Islet precursor cell (in vitro differentiated cells): Measurements from ENCODE around the gene RABGAP1L.

Source experiments
- DNase-seq: peaks from one replicate; pipeline ENCODE4 v3.0.0-alpha.2; 2018

Gene RABGAP1L

DNA sequence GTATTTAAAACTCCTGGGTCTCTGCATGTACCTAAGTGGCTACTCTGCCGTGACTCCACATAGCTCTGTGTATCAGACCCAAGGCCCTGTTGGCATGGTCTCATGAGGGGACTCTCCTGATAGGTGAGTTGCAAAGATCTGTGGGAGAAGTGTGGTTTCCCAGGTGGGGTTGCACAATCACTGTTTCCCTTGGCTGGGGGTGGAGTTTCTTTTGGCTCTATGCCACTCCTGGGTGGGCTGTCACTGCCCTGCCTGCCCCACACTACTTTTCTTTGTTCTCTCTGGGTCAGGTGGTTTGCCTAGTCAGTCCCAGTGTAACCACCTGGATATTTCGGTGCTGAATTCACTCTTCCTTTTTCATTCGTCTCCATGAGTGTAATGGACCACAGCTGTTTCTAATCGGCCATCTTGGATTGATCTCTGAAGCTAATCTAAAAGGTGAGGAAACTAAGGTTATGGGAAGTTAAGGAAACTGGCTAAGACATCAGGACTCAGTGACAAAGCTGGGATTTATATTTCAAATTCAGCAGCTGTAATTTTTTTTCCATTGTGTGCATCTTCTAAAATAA is 743.3 kb downstream of the RABGAP1L start:
- no peak for DNase-seq

DNA sequence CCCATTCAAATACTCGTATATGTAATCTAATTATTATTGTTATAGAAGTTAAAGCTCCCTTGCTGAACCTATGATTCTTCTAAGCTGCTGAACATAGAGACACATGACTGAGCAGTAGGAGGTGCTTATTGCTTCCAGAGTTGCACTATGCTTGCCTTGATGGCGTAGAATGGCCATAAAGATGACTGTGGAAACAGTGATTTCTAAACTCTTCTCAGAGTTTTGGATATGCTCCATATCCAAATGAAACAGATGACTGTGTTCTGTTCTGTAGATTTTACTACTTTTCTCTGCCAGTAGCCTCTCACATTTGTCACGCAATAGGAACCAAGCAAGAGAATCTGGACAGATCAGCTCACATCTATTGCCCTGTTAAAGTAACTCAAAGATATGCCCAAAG is 752.3 kb downstream of the RABGAP1L start:
- DNase-seq, result no peak

DNA sequence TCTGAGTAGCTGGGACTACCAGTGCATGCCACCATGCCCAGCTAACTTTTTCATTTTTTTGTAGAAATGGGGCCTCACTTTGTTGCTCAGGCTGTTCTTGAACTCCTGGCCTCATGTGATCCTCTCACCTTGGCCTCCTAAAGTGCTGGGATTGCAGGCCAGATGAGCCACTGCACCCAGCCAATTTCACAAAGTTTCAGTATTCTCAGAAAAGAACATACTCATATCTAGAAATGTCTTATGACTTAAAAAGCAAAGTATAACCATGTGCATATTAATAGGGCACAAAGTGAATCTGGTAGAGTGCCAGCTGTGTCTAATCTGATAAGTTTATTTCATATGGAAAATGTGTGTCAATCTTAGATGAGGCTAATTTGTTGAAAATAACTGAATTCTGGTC is 752.9 kb downstream of the RABGAP1L start:
- DNase-seq, result no peak

DNA sequence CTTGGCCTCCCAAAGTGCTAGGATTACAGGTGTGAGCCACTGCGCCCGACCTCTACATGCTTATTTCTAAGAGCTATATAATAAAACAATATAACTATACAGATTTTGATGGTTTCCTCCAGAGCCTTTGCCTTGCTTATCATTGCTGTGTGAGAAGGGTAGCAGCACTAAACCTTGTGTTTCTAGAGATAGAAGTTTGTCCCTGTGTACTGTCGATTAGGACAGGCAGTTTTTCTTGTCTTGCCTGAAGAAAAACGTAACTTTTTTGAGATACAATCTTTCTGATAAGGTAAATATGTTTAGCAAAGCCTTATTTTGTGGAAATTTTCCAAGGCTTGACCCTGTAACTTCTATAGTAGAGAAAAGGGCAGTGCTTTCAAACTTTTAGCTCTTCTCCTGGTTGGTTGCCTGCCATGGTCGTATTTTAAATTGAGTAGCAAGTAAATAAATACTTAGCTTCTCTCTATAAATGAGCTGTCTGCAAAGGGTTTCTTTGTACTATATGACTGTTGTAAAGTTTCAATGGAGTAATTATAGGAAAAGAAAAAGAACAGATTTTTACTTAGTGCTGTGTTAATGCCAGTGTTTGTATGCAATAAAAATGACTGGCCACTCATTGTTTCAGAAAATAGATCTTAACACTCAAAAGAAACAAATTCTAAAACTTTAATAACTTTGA is 754.0 kb downstream of the RABGAP1L start:
- no peak for DNase-seq

DNA sequence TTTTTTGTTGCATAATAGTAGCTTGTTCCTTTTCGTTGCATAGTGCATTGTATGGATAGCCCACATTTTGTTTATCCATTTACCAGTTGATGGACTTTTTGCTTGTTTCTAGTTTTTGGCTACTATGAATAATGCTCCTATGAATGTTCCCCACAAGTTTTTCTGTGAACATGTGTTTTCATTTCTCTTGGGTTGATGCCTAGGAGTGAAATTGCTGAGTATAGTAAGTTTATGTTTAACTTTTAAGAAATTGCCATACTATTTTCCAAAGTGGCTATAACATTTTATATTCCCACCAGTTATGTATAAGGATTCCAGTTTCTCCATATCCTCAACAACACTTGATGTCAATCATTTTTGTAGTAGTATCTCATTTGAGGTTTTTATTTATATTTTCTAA is 755.7 kb downstream of the RABGAP1L start:
- no peak for DNase-seq

DNA sequence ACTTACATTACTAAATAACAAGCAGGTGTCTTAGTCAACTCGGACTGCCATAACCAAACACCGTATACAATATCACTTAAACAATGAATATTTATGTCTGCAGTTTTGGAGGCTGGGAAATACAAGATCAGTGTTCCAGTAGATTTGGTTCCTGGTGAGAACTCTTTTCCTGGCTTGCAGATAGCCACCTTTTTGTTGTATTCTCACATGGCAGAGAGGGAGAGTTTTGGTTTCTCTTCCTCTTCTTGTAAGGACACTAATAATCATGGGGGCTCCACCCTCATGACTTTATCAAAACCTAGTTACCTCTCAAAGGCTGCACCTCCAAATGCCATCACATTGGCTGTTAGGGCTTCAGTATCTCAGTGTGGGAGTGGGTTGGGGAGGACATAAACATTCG is 757.5 kb downstream of the RABGAP1L start:
- no peak for DNase-seq

GRCh38 chr1:174920093-174920492 is 760.8 kb downstream of the RABGAP1L start:
- DNase-seq, result no peak

DNA sequence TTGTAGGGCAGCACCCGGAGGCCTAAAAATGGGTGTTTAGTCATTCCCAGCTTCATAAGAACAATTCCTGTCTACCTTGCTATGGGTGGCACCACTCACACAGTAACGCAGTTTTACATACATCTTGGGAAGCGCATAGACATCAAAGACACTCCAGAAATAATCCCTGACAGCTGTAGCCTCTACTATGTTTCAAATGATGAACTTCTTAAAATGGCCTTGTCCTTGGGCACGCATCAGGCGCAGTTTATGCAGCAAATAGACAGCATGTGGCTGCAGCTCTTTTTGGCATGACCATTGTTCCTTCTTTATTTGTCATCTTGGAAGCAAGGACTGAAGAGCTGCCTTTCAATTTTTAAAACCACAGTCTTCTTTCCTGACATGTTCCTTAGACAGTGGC is 762.8 kb downstream of the RABGAP1L start:
- DNase-seq, result no peak

- no peak for DNase-seq
Measured at GRCh38 chr1:174923820-174924219, 764.5 kb downstream of the RABGAP1L start.

DNA sequence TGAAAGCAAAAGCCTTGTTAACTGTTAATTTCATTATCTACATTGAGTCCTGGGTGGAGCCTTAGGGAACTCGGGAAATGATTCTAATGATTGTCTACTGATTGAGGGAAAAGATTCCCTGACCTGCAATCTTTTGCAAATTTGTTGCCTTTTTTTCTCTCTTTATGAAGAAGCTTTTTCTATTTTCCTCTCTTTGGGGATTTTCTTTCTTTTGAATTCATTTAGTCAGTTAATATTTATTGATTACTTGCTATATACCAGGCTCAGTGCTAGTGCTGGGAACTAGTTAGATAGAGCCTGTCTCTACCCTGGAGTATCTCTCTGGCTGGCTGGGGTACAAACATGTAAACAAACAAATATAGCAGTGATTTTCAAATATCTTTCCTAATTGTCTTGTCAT is 769.2 kb downstream of the RABGAP1L start:
- no peak for DNase-seq

DNA sequence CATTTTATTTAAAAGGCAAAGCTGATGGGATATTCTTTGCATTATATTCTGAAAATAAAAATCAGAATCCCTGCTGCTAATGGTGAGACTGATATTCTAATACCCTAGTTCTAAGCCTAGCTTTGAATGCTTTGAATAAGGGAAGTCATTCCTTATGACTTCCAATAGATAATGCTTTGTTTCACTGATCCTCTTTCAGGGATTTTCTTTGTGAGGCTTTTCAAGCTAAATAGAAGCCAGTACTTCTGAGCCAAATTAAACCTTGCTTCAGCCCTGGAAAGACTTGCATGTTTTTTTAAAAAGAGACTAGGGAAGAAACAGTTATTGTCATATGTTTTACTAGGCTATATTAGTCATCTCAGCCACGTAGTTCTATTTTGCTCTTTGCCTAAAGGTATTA is 771.9 kb downstream of the RABGAP1L start:
- DNase-seq, result no peak

GRCh38 chr1:174932587-174932986 is 773.3 kb downstream of the RABGAP1L start:
- DNase-seq, result no peak

DNA sequence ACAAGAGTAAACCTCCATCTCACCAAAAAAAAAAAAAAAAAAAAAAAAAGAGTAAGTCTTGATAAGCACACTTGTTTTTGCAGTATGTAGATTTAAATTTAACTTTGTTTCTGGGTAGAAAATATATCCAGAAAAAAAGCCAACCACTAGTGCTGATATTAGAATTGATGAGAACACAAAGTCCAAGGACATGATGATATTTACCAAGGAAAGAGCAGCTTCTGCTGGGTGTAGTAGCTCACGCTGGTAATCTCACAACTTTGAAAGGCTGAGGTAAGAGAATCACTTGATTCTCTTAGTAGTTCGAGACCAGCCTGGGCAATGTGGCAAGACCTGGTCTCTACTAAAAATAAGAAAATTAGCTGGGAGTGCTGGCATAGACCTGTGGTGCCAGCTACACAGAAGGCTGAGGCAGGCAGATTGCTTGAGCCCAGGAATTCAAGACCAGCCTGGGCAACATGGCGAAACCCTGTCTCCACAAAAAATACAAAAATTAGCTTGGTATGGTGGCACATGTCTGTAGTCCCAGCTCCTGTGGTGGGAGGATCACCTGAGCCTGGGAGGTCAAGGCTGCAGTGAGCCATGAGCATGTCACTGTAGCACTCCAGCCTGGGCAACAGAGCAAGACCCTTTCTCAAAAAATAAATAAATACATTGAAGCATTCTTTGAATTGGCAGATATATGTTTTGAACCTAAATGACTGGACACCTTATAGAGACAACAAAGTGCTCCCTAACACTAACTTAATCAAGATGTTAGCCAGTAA is 776.8 kb downstream of the RABGAP1L start:
- DNase-seq, result no peak

DNA sequence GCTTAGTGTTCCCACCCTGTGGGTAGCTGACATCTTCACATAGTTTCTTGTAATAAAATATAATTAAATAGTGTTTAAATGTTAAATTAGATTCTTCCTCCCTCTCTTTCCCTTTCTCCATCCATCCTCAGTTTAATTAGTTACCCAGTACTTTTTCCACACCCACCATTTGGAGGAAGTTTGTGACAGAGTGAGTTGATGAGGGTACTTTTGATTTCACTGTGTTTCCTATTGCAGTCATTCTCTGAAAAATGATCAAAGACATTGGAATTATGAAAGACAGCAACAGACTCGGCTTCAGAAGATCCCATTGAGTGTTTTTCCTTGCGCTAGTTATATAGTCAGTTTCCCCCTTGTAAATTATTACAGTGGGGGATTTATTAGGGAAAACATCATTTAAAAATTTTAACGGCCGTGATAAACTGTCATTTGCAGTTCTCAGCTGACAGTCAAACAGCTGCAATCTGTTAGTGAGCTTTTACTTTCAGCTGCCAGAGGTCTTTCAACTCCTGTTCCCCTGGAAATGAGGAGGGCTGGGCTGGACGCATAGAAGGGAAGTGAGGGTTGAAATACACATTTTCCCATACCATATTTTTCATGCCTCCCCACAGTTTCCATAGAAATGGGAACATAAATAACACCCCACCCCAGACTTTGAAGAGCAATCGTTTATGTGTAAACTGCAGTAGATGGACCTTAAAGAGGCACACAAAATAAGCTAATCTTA is 779.1 kb downstream of the RABGAP1L start:
- DNase-seq, result no peak

DNA sequence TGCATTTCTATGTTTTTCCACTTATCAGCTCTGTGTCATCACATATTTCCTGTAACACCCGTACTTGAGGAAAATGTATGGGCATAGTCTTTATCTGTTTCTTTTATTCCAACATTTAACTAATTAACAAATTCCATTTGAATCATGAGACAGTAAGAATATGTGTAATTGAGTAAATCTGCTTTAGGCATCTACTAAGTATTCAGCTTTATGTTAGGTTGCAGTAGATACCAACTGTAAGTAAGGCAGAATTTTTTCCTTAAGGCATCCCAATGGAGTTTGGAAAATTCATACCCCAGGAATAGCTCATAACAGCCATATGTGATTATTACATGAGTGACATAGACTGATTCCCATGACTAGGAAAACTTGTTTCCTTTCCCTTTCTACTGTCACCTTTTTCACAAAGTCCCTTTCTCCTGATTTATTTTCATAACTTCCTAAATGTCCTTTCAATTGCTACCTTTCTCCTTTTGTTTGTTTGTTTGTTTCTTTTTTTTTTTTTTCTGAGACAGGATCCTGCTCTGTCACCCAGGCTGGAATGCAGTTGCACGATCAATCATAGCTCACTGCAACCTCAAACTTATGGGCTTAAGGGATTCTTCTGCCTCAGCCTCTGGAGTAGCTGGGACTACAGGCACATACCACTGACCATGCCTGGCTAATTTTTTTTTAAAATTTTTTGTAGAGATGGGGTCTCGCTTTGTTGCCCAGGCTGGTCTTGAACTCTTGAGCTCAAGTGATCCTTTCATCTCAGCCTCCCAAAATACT is 780.6 kb downstream of the RABGAP1L start:
- DNase-seq, result peak; percentile 57

- DNase-seq, result no peak
Measured at GRCh38 chr1:174940646-174941175, 781.4 kb downstream of the RABGAP1L start.

DNA sequence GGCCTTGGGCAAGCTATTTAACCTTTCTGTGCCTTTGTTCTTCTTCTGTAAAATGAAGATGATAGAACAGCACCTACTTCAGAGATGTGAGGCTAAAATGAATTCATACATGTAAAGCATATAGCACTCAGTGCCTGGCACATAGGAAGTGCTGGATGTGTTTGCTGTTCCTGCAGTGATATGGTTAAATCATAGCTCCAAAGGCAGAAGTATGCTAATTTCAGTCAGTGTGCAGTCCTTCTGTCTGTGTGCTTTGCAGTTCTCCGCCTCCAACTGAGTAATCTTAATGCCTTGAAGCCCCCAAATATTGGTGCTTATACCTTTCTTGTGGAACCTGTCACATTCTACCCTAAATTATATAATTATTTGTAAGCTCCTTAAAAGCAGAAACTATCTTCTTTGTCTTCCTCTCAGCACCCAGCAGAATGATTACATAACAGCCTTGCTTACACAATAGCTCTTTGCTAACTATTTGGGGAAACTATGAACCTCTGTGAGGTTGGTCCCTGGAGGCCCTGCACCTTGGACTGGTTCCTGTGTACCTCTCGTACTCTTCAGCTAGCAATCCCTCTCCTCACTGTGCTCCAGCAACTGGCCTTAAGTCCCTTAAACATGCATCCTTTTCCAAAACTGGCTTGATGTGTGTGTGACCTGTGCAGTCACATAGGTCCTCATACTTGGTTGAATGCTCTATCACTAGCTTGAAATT is 783.4 kb downstream of the RABGAP1L start:
- DNase-seq, result no peak

DNA sequence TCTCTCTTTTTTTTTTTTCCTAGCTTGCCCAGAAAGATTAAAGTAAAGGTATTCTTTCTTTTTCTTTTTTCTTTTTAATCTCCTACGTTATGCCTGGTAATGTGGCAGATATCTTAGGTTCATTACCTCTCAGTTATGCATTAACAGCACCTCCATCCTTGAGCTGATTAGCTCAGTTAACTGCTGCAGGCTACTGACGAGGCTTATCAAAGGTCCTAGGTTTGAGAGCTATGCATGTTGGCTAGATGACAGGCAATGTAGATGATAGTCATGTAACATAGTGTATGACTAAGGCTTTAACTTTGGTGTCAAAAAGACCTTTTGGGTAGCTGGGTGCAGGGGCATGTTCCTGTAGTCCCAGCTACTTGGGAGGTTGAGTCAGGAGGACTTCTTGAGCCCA is 786.7 kb downstream of the RABGAP1L start:
- no peak for DNase-seq

GRCh38 chr1:174949061-174949460 is 789.7 kb downstream of the RABGAP1L start:
- DNase-seq, result no peak

DNA sequence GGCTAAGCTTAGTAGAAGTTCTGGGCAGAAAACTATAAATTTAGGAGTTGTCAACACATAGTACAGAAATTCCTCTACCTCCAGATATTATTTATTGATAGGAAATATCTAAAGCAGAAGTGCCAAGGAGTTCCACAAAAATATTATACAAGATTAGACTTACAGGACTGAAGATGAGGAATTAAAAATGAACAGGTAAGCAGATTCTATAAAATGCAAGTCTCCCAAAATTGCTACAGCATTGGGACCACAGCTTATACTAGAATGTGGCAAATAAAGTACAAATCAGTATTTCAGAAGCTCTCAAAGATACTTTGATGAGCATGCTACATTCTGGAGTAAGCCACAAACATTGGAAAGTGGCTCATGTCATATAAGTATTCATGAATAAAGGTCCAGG is 790.3 kb downstream of the RABGAP1L start:
- DNase-seq, result no peak

DNA sequence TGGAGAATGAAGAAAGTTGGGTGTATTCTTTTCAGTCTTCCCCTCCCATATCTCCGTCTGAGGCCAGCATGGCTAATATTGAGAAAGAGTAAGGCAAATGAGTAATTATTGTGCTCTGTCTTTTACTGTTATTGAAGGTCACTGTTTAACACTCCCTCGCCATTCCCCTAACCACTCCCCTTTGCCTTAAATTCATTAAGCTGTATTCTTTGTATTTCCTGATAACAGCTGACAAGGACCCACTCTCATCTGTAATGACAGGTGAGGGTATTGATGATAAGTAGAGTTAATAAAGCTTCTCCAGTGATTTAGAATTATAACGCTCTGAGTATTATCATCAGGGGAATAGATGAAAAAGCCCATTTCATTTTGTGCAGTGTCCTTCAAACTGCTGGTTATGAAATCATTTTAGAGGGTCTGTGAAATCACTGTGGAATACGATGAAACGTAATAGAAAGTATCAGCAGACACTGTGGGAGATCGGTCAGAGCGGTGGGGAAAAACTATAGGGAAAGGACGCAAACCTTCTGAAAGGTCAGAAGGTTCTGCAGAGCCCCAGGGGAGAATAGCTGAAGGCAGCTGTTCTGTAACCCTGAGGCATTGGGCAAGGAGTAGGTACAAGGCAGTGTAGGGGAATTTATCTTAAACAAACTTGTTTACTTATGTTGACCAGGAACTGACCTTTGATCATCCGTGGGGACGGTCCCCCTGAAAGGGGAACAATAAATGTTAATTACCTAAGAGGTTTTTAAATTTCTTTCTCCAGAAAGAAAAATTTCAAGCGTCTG is 794.2 kb downstream of the RABGAP1L start:
- DNase-seq, result no peak
